SH-SY5Y (cell line): ENCODE measurements around the gene FGF10.

ENCODE experiments used
- GATA2 ChIP-seq: IDR thresholded peaks from 2 replicates; pipeline ENCODE4 v1.6.1; 2011; ENCODE audit warnings: mild to moderate bottlenecking, low read depth, low read length
- GATA3 ChIP-seq: IDR thresholded peaks from 2 replicates; pipeline ENCODE4 v1.6.1; 2011; ENCODE audit warnings: low read depth, mild to moderate bottlenecking, low read length, moderate library complexity

The FGF10 gene

DNA sequence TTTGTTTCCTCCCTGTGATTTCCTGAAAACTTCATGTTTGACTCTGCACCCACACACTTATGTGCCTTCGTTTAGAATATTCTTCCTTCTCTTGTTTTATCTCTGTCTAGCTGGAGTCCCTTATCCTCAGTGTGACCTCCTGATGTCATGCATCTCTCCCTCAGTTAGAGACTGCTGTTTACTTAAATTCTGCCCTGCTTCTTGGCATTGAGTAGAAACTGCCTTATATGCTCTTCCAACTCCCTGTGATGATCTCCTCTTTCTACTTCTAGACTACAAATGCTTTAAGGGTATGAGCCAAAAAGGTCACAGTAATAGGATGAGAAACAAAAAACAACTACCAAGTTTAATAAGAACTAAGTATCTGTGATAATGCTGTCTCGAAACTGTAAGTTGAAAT lies 12.2 kb downstream of the FGF10 start:
- TF ChIP-seq GATA3 (no peak), GATA2 (no peak)

DNA sequence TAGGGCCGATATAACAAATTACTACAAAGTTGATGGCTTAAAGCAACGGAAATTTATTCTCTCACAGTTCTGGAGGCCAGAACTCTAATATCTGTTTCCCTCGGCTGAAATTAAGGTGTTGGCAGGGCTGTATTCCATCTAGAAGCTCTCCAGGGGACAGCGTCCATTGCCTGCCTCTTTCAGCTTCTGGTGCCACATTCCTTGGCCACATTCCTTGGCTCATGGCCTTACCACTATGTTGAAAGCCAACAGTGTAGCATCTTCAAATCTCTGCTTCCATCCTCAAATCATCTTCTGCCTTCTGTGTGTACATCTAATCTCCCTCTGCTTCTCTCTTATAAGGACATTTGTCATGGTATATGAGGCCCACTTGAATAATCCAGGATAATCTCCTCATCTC lies 17.2 kb downstream of the FGF10 start:
- TF ChIP-seq GATA2 (no peak), GATA3 (no peak)

DNA sequence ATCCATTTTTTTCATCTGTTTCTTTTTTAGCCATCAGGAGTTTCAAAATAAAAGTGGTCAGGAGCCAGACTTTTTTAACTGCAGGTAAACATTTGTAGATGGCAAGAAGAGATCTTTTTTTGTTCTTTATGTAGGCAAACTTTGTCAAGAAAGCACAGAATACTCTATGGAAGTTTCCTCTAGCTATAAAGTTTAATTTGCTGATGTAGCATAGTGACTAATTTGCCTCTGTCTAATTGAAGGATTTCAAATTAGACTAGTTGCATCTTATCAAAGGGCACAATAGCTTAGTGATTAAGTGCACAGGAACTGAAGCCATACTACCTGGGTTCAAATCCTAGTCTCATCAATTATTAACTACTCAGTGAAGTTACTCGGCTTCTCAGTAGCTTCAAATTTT lies 22.0 kb downstream of the FGF10 start:
- TF ChIP-seq GATA3 (no peak), GATA2 (no peak)

DNA sequence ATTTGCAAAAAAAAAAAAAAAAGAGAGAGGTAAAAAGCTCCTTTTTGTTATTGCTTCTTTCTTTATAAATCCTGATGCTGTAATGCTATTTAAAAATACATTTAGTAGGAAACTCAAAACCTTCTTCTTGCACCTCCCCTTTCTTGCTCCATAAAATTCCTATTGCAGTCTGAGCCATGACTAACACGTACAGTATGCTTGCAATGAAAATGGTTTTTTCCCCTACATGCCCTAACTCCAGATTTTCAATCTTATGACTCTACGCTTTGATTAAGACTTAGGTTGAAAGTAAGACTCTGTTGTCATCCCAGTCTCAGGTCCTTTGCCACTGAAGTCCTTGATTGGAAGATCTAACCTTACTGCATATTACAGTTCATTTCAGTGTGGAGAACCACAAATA lies 23.9 kb downstream of the FGF10 start:
- no peak for TF ChIP-seq GATA3
- TF ChIP-seq GATA2 = no peak

DNA sequence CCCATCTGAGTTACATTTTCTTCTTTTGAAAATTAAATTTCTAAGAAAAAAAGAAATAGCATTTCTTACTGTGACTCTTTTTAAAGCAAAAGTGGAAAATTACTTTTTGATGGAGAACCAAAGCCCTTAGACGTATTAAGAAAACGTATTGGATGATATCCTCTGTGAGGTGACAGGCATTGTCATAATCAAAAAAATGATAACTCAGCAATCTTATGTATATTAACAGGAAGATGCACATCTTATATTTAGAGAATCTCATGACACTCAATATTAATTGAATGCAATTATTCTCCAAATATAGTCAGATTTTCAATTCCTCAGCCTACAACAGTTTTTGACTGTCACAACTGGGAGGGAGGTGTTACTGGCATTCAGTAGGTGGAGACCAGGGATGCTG lies 25.1 kb downstream of the FGF10 start:
- TF ChIP-seq GATA3 (no peak), GATA2 (no peak)

DNA sequence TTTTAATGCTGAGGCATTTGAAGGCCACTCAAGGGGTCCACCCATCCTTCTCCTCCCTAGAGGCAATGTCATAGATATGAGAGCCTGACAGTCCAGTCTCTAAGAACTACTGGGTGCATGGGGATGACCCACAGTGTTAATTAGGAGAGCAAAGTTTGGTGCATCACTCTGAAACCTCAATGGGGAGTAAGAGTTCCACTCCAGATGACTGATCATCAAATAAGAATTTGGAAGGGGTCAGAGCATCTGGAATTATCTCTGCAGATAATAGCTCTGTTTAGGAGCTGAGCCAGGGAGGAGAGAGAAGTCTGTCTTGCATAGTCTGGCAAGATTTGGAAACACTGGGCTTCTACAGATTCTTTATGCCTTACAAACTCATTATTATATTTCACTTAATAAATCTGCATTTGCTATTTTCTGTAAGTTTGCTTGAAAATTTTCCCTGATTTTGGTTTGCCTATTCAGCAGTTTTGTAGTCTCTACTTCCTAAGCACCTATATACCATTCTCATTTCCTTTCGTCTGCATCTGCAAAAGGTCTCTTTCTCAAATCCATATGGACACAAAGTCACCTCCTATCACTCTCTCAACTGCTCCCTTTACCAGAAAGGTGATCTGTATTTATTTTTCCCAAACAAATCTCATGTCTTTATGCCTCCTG lies 27.7 kb downstream of the FGF10 start:
- TF ChIP-seq GATA3 (no peak), GATA2 (no peak)

DNA sequence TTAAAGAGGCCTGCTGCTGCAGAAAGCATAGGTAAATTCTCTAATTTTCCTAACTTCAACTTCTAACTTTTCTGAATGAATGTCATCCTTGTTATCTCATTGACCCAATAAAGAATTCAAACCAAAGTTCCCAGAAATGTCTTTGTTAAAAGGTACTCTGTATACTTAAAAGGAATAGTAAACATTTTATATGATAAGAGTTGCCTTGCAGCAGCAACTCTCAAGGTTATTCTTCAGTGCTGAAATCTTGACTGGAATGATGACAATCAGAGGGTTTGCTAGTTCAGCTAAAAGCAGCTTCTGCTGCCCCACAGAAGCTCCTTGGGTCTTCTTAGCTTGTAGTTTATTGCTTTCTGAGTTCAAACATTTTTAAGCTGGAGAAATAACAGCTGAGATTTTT lies 28.3 kb downstream of the FGF10 start:
- TF ChIP-seq GATA3 (no peak), GATA2 (no peak)

DNA sequence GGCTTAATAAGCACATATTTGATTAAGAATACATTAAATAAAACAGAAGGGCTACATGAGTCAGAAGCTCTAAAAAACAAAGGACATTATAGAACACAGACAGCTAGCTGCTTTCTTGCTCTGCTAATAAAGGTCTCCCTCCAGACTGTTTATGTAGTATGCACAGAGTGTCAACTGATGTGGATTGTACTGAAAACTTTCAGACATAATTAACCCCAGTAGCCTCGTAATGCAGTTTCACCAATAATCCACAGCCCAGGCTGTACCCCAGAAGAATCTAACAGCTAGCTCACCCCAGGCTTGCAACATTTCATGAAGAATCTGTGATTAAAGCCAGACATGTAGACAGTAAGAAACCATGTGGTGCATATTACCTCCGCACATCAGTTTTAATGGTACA lies 30.8 kb downstream of the FGF10 start:
- TF ChIP-seq GATA2 = no peak
- TF ChIP-seq GATA3 = no peak

DNA sequence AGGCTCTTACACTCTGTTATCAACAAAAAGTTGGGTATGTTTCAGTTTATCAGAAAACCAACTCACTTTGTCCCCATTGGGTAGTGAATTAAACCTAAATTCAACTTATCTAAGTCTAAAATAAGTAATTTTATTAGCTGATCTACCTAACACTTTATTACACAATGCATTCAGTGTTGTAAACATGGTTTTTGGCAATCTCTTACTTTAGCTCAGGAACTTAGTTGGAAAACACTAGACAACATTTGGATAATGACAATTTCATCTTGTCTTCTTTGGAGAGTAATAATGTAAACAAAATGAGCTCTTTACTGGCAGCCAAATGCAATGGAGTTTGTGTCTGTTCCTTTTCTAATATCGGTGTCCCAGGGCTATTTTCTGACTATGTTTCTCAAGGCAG lies 33.0 kb downstream of the FGF10 start:
- no peak for TF ChIP-seq GATA3
- no peak for TF ChIP-seq GATA2

DNA sequence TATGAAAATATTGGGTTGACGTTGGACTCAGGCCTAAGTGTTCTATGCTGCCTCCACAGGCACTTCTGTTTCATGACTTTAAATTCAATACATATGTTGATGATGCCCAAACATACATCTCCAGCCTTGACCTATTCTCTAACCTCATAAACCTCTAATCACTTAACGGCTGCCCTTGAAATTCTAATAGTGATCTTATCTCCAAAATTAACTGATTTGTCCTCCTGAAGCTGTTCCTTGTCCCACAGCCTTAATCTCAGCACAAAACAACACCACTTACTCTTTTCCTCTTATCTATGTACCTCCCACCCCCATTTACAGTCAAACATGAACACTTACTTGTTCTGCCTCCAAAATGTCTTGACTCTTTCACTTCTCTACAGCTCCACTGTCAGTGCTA lies 43.3 kb downstream of the FGF10 start:
- TF ChIP-seq GATA2 (no peak), GATA3 (no peak)

DNA sequence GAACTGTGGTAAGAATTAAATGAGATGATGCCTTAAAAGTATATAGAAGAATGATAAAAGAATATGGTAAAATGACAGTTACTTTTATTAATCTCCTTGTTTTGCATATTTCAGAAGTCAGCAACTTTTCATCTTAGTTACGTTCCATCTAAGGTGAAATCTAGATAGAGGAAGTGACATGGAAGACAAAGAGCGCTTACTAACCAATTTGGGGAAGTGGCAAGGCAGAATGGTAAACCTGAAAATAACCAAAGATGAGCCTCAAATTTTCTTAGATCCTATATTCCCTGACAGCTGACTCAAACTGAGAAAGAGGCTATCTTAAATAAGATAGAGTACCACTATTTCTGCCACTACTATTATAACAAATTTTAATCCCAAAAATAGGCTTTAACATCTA lies 52.5 kb downstream of the FGF10 start:
- TF ChIP-seq GATA3 (no peak), GATA2 (no peak)

DNA sequence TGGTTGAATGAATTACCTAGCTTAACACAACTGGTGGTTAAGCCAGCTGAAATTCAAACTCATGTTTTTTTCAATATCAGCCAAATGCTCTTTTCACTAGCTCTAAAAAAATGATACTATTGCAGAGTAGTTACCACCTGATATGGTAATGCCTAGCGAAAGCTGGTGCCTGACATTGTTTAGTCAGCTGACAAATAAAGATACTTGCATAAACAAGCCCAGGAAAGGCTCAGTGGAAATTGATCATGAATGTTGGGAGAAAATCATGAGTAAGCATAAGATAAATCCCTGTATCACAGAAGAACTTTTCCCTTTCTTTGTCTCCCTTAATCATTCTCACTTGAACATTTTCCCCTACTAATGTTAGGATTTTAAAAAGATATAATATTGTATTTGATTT lies 54.6 kb downstream of the FGF10 start:
- TF ChIP-seq GATA2 = no peak
- no peak for TF ChIP-seq GATA3

DNA sequence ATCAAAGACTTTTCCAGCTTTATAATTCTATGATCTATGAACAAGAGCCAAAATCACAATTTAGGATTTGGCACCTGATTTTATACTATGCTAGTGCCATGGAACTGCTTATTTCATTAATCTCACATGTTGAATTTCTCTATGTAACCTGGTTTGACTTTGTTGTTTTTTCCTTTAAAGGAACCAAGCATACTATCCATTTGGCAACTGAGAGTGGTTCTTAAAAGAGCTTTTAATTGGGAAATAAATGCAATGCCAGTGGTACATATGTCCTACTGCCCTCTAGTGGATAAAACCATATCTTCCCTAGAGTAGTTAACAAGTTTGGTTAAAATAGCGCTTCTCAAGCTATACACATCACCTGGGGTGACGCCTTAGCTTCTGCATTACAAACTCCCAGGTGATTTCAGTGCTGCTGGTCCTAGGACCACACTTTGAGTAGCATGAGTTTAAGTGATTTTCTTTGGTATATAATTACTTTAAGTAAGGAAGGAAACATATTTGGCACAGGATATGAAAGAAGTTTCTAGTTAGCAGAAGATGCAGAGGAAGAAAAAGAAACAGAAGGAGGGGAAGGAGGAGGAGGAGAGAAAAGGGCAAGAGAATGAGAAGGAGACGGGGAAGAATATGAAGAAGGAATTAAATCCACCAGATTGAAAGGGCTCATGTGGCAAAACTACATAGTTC lies 56.8 kb downstream of the FGF10 start:
- TF ChIP-seq GATA2 (no peak), GATA3 (no peak)

DNA sequence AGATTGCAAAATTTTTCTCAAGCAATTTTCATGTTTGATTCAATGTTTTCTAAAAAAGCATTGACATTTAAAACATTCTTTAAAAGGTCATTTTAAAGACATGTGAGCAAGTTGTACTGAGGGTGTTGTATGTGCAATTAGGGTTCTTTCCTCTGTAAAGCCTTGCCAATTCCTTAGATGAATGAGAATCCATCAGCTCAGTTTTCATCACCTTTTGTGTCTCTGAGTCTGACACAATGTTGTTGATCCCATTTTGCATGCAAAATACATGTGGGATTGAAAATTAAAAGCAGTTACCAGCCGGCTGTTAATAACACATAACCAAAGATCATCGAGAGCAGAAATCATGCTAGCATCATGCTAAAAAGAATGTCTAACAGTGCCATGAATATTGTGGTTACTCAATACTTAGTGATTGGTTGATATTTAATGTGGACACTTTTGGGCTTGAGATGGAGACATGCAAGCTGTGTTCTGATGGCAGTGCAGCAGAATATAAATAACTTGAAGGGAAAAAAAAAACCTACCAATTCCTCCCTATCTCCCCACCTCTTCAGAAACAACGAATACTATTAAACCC lies 57.7 kb downstream of the FGF10 start:
- TF ChIP-seq GATA3 (no peak), GATA2 (no peak)

DNA sequence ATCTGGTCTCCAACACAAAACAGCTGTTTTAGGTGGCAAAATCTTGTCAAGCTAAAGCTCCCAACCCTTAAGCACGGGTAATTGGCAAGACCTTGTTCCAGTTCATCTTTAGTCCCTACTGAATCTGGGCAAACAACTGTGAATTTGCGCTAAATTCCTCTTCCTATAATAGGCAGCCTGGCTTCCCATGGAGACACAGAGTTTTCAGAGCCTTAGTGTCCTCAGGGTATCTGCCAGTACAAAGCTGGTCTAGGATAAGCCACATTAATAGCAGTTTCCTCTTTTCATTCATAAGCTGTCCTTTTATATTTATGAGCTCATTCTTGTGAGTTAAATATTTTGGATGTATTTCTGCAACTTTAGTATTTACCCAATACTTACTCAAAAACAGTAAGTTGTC lies 59.5 kb downstream of the FGF10 start:
- TF ChIP-seq GATA3 = no peak
- no peak for TF ChIP-seq GATA2
